Upper lobe of left lung (tissue), 4 donors: ENCODE results near the gene KRTAP16-1.

Experiments used
- POLR2AphosphoS5 ChIP-seq, 2 donors: sonication (generic); formaldehyde crosslinking; IDR thresholded peaks; one replicate each; pipeline ENCODE4 v1.5.1; 2017; ENCODE audit warnings: antibody characterized with exemption in 2 of 2
- TF ChIP-seq, protein P1 (sequence below), 6 experiments: fragments of 450-650 bp in 4 of 6; fragments of 200-600 bp in 2 of 6; sonication (generic) in 2 of 6; IDR thresholded peaks; one replicate each; pipeline ENCODE4 v1.5.1; 2016 to 2019; ENCODE audit warnings: antibody characterized with exemption in 6 of 6

DNA sequence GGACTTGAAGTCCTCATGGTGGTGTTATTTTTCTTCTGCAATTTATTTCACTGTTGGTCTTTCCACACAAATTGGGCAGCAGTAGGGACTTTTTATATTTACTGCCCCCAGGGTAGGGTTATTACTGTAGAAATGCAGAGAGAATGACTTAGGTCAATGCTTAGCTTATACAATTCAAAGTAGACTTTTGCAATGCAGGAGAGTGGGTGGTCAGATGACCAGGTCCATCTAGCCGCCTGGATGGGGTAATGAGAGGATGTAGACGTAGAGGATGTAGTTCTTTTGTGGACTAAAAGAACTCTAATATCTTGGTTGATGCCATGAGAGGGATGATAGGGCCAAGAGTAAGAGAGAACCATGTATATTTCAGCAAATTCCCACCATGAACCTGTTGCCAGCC lies 9.1 kb upstream of the KRTAP16-1 start:
- TF ChIP-seq POLR2AphosphoS5 (IDR thresholded peaks at IDR 0.05) = no peak
- TF ChIP-seq, protein P1, sequence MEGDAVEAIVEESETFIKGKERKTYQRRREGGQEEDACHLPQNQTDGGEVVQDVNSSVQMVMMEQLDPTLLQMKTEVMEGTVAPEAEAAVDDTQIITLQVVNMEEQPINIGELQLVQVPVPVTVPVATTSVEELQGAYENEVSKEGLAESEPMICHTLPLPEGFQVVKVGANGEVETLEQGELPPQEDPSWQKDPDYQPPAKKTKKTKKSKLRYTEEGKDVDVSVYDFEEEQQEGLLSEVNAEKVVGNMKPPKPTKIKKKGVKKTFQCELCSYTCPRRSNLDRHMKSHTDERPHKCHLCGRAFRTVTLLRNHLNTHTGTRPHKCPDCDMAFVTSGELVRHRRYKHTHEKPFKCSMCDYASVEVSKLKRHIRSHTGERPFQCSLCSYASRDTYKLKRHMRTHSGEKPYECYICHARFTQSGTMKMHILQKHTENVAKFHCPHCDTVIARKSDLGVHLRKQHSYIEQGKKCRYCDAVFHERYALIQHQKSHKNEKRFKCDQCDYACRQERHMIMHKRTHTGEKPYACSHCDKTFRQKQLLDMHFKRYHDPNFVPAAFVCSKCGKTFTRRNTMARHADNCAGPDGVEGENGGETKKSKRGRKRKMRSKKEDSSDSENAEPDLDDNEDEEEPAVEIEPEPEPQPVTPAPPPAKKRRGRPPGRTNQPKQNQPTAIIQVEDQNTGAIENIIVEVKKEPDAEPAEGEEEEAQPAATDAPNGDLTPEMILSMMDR (IDR thresholded peaks at IDR 0.05) = no peak
